HepG2 (cell line): ENCODE data around the gene TUT7. TPM values are rescaled to one million over a fixed set of nuclear protein-coding genes. Genes with fewer than 3 reads are reported as not detected.

Source experiments
- CBFB ChIP-seq: sonication (generic); formaldehyde crosslinking; IDR thresholded peaks from 2 replicates; pipeline ENCODE4 v1.4.0; 2020; ENCODE audit warnings: missing genetic modification reagents
- CEBPG ChIP-seq: IDR thresholded peaks from 2 replicates; pipeline ENCODE4 v1.6.1; 2016
- HDAC1 ChIP-seq: sonication (generic); formaldehyde crosslinking; IDR thresholded peaks from 2 replicates; pipeline ENCODE4 v1.5.1; 2020; ENCODE audit warnings: mild to moderate bottlenecking, missing genetic modification reagents
- MXD1 ChIP-seq: sonication (generic); formaldehyde crosslinking; IDR thresholded peaks from 2 replicates; pipeline ENCODE4 v1.4.0; 2020; ENCODE audit warnings: mild to moderate bottlenecking, missing genetic modification reagents
- NAIF1 ChIP-seq: sonication (generic); formaldehyde crosslinking; IDR thresholded peaks from 2 replicates; pipeline ENCODE4 v1.5.0; 2020; ENCODE audit warnings: mild to moderate bottlenecking, missing genetic modification reagents, borderline replicate concordance
- NFE2L1 ChIP-seq: sonication (generic); formaldehyde crosslinking; IDR thresholded peaks from 2 replicates; pipeline ENCODE4 v1.4.0; 2020; ENCODE audit warnings: missing genetic modification reagents, mild to moderate bottlenecking, borderline replicate concordance
- NPAS2 ChIP-seq: sonication (generic); formaldehyde crosslinking; IDR thresholded peaks from 2 replicates; pipeline ENCODE4 v1.8.0; 2022; ENCODE audit warnings: mild to moderate bottlenecking, missing genetic modification reagents, borderline replicate concordance
- NR2F2 ChIP-seq: IDR thresholded peaks from 2 replicates; pipeline ENCODE4 v1.6.1; 2012; ENCODE audit warnings: low read depth, inconsistent platforms, borderline replicate concordance
- PBX3 ChIP-seq: sonication (generic); formaldehyde crosslinking; IDR thresholded peaks from 2 replicates; pipeline ENCODE4 v1.8.1; 2023; ENCODE audit warnings: missing genetic modification reagents, inconsistent platforms, borderline replicate concordance
- SNAPC4 ChIP-seq: sonication (generic); formaldehyde crosslinking; IDR thresholded peaks from 2 replicates; pipeline ENCODE4 v1.4.0; 2020; ENCODE audit warnings: mild to moderate bottlenecking, missing genetic modification reagents
- TEAD2 ChIP-seq: sonication (generic); formaldehyde crosslinking; IDR thresholded peaks from 2 replicates; pipeline ENCODE4 v1.9.0; 2021; ENCODE audit warnings: missing genetic modification reagents
- ZBTB10 ChIP-seq: sonication (generic); formaldehyde crosslinking; IDR thresholded peaks from 2 replicates; pipeline ENCODE4 v1.4.0; 2020; ENCODE audit warnings: missing genetic modification reagents, borderline replicate concordance
- ZIK1 ChIP-seq: sonication (generic); formaldehyde crosslinking; IDR thresholded peaks from 2 replicates; pipeline ENCODE4 v1.5.0; 2020; ENCODE audit warnings: mild to moderate bottlenecking, low read depth, missing genetic modification reagents, borderline replicate concordance
- ZNF232 ChIP-seq: sonication (generic); formaldehyde crosslinking; IDR thresholded peaks from 2 replicates; pipeline ENCODE4 v1.4.0; 2020; ENCODE audit warnings: missing genetic modification reagents, borderline replicate concordance
- ZNF263 ChIP-seq: sonication (generic); formaldehyde crosslinking; IDR thresholded peaks from 2 replicates; pipeline ENCODE4 v1.4.0; 2020; ENCODE audit warnings: missing genetic modification reagents
- ZNF33A ChIP-seq: sonication (generic); formaldehyde crosslinking; IDR thresholded peaks from 2 replicates; pipeline ENCODE4 v1.5.1; 2020; ENCODE audit warnings: missing genetic modification reagents, mild to moderate bottlenecking, moderate library complexity, borderline replicate concordance
- ZNF761 ChIP-seq: sonication (generic); formaldehyde crosslinking; conservative IDR thresholded peaks from 2 replicates; pipeline ENCODE4 v1.4.0; 2020; ENCODE audit warnings: mild to moderate bottlenecking, missing genetic modification reagents
- ZNF772 ChIP-seq: sonication (generic); formaldehyde crosslinking; IDR thresholded peaks from 2 replicates; pipeline ENCODE4 v1.5.0; 2020; ENCODE audit warnings: mild to moderate bottlenecking, missing genetic modification reagents
- ZNF816 ChIP-seq: sonication (generic); formaldehyde crosslinking; IDR thresholded peaks from 2 replicates; pipeline ENCODE4 v1.8.0; 2022; ENCODE audit warnings: missing genetic modification reagents, mild to moderate bottlenecking, borderline replicate concordance
- polyA plus RNA-seq, 8 experiments: library from polyadenylated mRNA; depleted of rRNA in 3 of 8; stranded (reverse) in 7 of 8; unstranded in 1 of 8; fragments of >200 nt; fragmentation: Illumina TruSeq in 4 of 8; extraction: Trizol in 4 of 8; gene quantifications; 2 replicates each; pipeline versions ENCODE4 v1.2.1 to v1.2.3, GENCODE V29; 2011 to 2016; ENCODE audit warnings: low read depth in 4 of 8, missing spikeins in 1 of 8, mixed read lengths in 1 of 8; ENCODE audit not compliant: insufficient read depth in 1 of 8
- total RNA-seq, 5 experiments: library from RNA; depleted of rRNA; stranded (reverse); fragments of >200 nt; fragmentation: Illumina TruSeq; extraction: Trizol; gene quantifications; 2 replicates each; pipeline ENCODE4 v1.2.3, GENCODE V29; 2016; ENCODE audit warnings: low read depth in 1 of 5

Gene TUT7
- total and polyA plus RNA-seq, 2 of the 13 experiments (the other 11 are each of a cell fraction or from before 2014, with no cell fraction given): 12.0 to 19.4 TPM

- TF ChIP-seq SNAPC4 (CRISPR knock-in tag) (peak; percentile 37; the same call in 1 of the 2 replicates), CBFB (peak; percentile 52; the same call in 1 of the 2 replicates), ZIK1 (CRISPR knock-in tag) (peak; percentile 18; the same call in 1 of the 2 replicates), NFE2L1 (CRISPR knock-in tag) (no peak), PBX3 (no peak), ZNF816 (CRISPR knock-in tag) (peak; percentile 96), NPAS2 (CRISPR knock-in tag) (no peak), TEAD2 (no peak), NR2F2 (no peak), NAIF1 (CRISPR knock-in tag) (peak; percentile 55; the same call in 1 of the 2 replicates), CEBPG (CRISPR knock-in tag) (no peak), HDAC1 (CRISPR knock-in tag) (peak; percentile 96), ZNF263 (CRISPR knock-in tag) (peak; percentile 25; the same call in 1 of the 2 replicates), MXD1 (CRISPR knock-in tag) (peak; percentile 88), ZBTB10 (CRISPR knock-in tag) (0 out of 2 replicates have a peak, but pooled peaks have one; percentile 32), ZNF761 (peak; percentile 81; the same call in 1 of the 2 replicates), ZNF33A (peak; percentile 97), ZNF772 (CRISPR knock-in tag) (peak; percentile 79; the same call in 1 of the 2 replicates), ZNF232 (CRISPR knock-in tag) (no peak)
These were observed 71.9 kb downstream of the TUT7 start, which contains the start of gene ISCA1 (continued) for GRCh38 chr9:86282077-86282978.
